KG1 (cell line): Measurements from ENCODE around the gene ADAMTS17.
"Not testable (repeated sequence)": the region's sequence is repeated elsewhere in the genome, so short reads cannot be mapped to it uniquely, and the experiment has no call there.

Experiments used
- DNase-seq: peaks from one replicate; lab custom pipeline; 2025; lab: John Stamatoyannopoulos, UW

Gene ADAMTS17

GRCh38 chr15:100078511-100079220 lies 263.1 kb downstream of the ADAMTS17 start:
- no peak for DNase-seq

GRCh38 chr15:100075229-100075628 lies 266.5 kb downstream of the ADAMTS17 start:
- no peak for DNase-seq

- DNase-seq: no peak
Observed at GRCh38 chr15:100073982-100074381, 267.8 kb downstream of the ADAMTS17 start.

GRCh38 chr15:100066521-100067280 lies 275.1 kb downstream of the ADAMTS17 start:
- not testable (repeated sequence) for DNase-seq

- no peak for DNase-seq
Observed at GRCh38 chr15:100061944-100062343, 279.8 kb downstream of the ADAMTS17 start.

- no peak for DNase-seq
Observed at GRCh38 chr15:100060276-100060926, 281.4 kb downstream of the ADAMTS17 start.

GRCh38 chr15:100059521-100059920 lies 282.3 kb downstream of the ADAMTS17 start:
- no peak for DNase-seq

GRCh38 chr15:100059094-100059493 lies 282.7 kb downstream of the ADAMTS17 start:
- no peak for DNase-seq

GRCh38 chr15:100058458-100058857 lies 283.3 kb downstream of the ADAMTS17 start:
- DNase-seq: no peak

- no peak for DNase-seq
Observed at GRCh38 chr15:100057281-100057680, 284.5 kb downstream of the ADAMTS17 start.

- no peak for DNase-seq
Observed at GRCh38 chr15:100056411-100057072, 285.2 kb downstream of the ADAMTS17 start.

GRCh38 chr15:100055821-100056220 lies 286.0 kb downstream of the ADAMTS17 start:
- DNase-seq: no peak

GRCh38 chr15:100054539-100054938 lies 287.2 kb downstream of the ADAMTS17 start:
- DNase-seq: no peak

- DNase-seq: no peak
Observed at GRCh38 chr15:100053474-100054121, 288.2 kb downstream of the ADAMTS17 start.

GRCh38 chr15:100052716-100053473 lies 288.9 kb downstream of the ADAMTS17 start:
- DNase-seq: no peak

GRCh38 chr15:100050877-100051786 lies 290.6 kb downstream of the ADAMTS17 start:
- DNase-seq: no peak

- no peak for DNase-seq
Observed at GRCh38 chr15:100049936-100050876, 291.6 kb downstream of the ADAMTS17 start.

GRCh38 chr15:100049483-100049882 lies 292.3 kb downstream of the ADAMTS17 start:
- DNase-seq: no peak

- no peak for DNase-seq
Observed at GRCh38 chr15:100048736-100049135, 293.0 kb downstream of the ADAMTS17 start.
